ENCODE data around the gene PRKCE. TPM values are rescaled to one million over a fixed set of nuclear protein-coding genes. Genes with fewer than 3 reads are reported as not detected.

PRKCE gene
- total and polyA plus RNA-seq, 2 donors (not counting 3 experiments of a cell fraction or from before 2014, with no cell fraction given) = 27.9 to 33.9 TPM

DNA sequence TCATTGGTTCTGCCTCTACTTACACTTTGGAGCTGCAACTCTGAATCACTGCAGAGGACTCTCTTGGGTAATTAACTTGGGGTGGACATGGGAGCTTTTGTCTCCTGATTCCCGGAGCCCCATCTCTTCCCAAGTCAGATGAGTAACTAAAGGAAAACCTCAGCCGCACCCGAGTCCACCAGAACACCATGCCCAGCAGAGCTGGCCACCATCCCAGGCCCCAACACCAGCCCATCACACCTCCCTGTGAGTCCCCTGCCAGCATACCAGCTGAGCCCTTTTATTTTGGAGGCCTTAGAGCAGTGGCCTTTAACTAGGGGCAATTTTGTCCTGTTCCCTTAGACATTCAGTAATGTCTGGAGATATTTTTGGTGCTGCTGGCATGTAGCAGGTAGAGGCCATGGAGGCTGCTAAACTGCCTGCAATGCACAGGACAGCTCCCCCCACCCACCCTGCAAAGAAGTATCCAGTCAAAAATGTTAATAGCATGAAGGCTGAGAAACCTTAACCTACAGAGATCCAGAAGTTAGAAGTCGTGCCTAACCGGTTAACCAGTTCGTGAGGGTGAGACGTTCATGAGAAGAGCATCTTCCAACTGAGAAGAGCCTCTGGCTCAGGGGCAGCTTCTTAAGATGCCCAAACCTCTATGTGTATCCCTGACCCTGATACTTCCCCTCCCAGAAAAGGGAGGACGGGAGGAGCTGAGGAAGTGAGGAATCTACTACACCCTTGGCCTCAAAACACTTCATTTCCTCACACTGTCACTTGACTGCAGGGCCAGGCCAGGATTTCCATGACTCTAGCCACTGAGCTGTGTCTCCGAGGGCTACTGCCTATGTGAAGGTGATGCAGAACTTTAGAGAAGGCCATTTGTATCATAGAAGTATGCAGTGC, 505.8 kb downstream of the PRKCE start:
- TF ChIP-seq MYC (IDR thresholded peaks at IDR 0.05; ENCODE audit: low read depth, low read length) (no peak), EZH2 (IDR thresholded peaks at IDR 0.05; ENCODE audit: borderline replicate concordance, low read depth, low read length, severe bottlenecking) (no peak), FOS (IDR thresholded peaks at IDR 0.05; ENCODE audit: borderline replicate concordance, insufficient read depth, low read length) (no peak), GATA2 (IDR thresholded peaks at IDR 0.05; ENCODE audit: insufficient read depth, insufficient read length, low read depth, low read length) (no peak), JUN (IDR thresholded peaks at IDR 0.05; ENCODE audit: borderline replicate concordance, insufficient read depth, insufficient read length, low read depth) (no peak)
- TF ChIP-seq, protein P1, sequence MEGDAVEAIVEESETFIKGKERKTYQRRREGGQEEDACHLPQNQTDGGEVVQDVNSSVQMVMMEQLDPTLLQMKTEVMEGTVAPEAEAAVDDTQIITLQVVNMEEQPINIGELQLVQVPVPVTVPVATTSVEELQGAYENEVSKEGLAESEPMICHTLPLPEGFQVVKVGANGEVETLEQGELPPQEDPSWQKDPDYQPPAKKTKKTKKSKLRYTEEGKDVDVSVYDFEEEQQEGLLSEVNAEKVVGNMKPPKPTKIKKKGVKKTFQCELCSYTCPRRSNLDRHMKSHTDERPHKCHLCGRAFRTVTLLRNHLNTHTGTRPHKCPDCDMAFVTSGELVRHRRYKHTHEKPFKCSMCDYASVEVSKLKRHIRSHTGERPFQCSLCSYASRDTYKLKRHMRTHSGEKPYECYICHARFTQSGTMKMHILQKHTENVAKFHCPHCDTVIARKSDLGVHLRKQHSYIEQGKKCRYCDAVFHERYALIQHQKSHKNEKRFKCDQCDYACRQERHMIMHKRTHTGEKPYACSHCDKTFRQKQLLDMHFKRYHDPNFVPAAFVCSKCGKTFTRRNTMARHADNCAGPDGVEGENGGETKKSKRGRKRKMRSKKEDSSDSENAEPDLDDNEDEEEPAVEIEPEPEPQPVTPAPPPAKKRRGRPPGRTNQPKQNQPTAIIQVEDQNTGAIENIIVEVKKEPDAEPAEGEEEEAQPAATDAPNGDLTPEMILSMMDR (IDR thresholded peaks at IDR 0.05; ENCODE audit: extremely low read depth in 1 of 2, insufficient read depth in 1 of 2, low read depth in 1 of 2, low read length in 2 of 2) = no peak
- TF ChIP-seq, protein P2, sequence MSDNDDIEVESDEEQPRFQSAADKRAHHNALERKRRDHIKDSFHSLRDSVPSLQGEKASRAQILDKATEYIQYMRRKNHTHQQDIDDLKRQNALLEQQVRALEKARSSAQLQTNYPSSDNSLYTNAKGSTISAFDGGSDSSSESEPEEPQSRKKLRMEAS (IDR thresholded peaks at IDR 0.05; ENCODE audit: insufficient read depth, insufficient read length) = no peak
- Histone ChIP-seq H3K4me3 (replicated peaks in 1 of 3; ENCODE audit: insufficient read depth in 1 of 3, low read depth in 1 of 3, low read length in 3 of 3) (no peak overlapping the region), H3K27me3 (ENCODE audit: control insufficient read depth in 2 of 2, insufficient read depth in 2 of 2, low read length in 2 of 2) (no peaks in the 10 kb centered on the region), H3K4me1 (ENCODE audit: control insufficient read depth, extremely low read depth, insufficient read depth, low read length) (no peaks in the 10 kb centered on the region), H3K9me1 (replicated peaks; ENCODE audit: control insufficient read depth, extremely low read depth, insufficient read depth, low read length) (no peaks in the 10 kb centered on the region), H2AFZ (ENCODE audit: low read depth, low read length) (no peak overlapping the region), H3K9me3 (replicated peaks; ENCODE audit: control insufficient read depth, insufficient read depth, low read length) (no peaks in the 10 kb centered on the region), H3K4me2 (ENCODE audit: insufficient read depth, low read length) (no peak overlapping the region), H4K20me1 (replicated peaks; ENCODE audit: control insufficient read depth, extremely low read depth, insufficient read depth, low read length) (no peaks in the 10 kb centered on the region), H3K27ac (ENCODE audit: insufficient read depth, low read depth, low read length) (no peak overlapping the region), H3K79me2 (ENCODE audit: control insufficient read depth, insufficient read depth, low read length) (no peaks in the 10 kb centered on the region), H3K9ac (replicated peaks; ENCODE audit: extremely low read depth, insufficient read depth, low read length) (no peak overlapping the region), H3K36me3 (ENCODE audit: control insufficient read depth in 2 of 2, extremely low read depth in 1 of 2, insufficient read depth in 2 of 2, low read length in 2 of 2) (peaks cover 0 to 10% of the 10 kb centered on the region in 2 experiments)
- no peak for DNase-seq (ENCODE audit: low read depth, low spot score)
- dilution Hi-C loops (cut with MboI; ENCODE audit: extremely low pct_ligation_motif_present, low sequenced_read_pairs) (no loop called here), intact Hi-C loops (cut with micrococcal nuclease) (no loop called here)
- ChIA-PET CTCF (interaction anchor here (1.2 to 2.1 kb wide), 3 partner anchors 77 to 137 kb away, joined by 3 to 9 read pairs (median 6); no protein-coding TSS in a partner anchor), POLR2A (no interaction called here)
- no TSS peak for BruUV-seq (replicated peaks)
- peak; percentile 35 for FAIRE-seq
